ENCODE measurements around the gene PNPLA2. TPM values are rescaled to one million over a fixed set of nuclear protein-coding genes. Genes with fewer than 3 reads are reported as not detected.

Gene PNPLA2
- total RNA-seq, 1 experiment from 2014 or later = 40.2 TPM

- Histone ChIP-seq H4K20me1 (ENCODE audit: low read length) (no peaks in the 10 kb centered on the region), H3F3A (ENCODE audit: low read length, unreplicated experiment) (no peaks in the 10 kb centered on the region), H3K27me3 (ENCODE audit: low read length) (no peaks in the 10 kb centered on the region), H3K79me2 (ENCODE audit: low read length) (no peaks in the 10 kb centered on the region), H3K4me2 (ENCODE audit: low read length) (no peak overlapping the region), H3K27ac (ENCODE audit: low read length) (no peak overlapping the region), H3K36me3 (ENCODE audit: low read depth, low read length) (no peaks in the 10 kb centered on the region), H3K4me3 (ENCODE audit: low read length) (no peak overlapping the region), H3K4me1 (ENCODE audit: insufficient read depth, low read length) (no peaks in the 10 kb centered on the region), H3K9ac (ENCODE audit: low read length) (no peak overlapping the region), H3K9me3 (ENCODE audit: low read length) (no peaks in the 10 kb centered on the region), H3K9me2 (replicated peaks; ENCODE audit: low read length) (no peaks in the 10 kb centered on the region), H2AFZ (ENCODE audit: low read length) (no peak overlapping the region)
- DNase-seq (no peak), ATAC-seq (no peak)
- intact Hi-C loops (cut with micrococcal nuclease) = no loop called here
- POLR2A ChIA-PET (ENCODE audit: unreplicated experiment) = no interaction called here
- BruUV-seq (replicated peaks) = no TSS peak
- CTCF ChIA-PET = no interaction called here
- no peak for TF ChIP-seq EZH2 (IDR thresholded peaks at IDR 0.05; ENCODE audit: low read length, unreplicated experiment)
- no peak for TF ChIP-seq EZH2phosphoT487 (IDR thresholded peaks at IDR 0.05; ENCODE audit: borderline replicate concordance, low read length)
- TF ChIP-seq, protein P1, sequence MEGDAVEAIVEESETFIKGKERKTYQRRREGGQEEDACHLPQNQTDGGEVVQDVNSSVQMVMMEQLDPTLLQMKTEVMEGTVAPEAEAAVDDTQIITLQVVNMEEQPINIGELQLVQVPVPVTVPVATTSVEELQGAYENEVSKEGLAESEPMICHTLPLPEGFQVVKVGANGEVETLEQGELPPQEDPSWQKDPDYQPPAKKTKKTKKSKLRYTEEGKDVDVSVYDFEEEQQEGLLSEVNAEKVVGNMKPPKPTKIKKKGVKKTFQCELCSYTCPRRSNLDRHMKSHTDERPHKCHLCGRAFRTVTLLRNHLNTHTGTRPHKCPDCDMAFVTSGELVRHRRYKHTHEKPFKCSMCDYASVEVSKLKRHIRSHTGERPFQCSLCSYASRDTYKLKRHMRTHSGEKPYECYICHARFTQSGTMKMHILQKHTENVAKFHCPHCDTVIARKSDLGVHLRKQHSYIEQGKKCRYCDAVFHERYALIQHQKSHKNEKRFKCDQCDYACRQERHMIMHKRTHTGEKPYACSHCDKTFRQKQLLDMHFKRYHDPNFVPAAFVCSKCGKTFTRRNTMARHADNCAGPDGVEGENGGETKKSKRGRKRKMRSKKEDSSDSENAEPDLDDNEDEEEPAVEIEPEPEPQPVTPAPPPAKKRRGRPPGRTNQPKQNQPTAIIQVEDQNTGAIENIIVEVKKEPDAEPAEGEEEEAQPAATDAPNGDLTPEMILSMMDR (conservative IDR thresholded peaks at IDR 0.05; ENCODE audit: low read depth, low read length) = no peak
Measured at GRCh38 chr11:871472-871871, 52.8 kb downstream of the PNPLA2 start.

DNA sequence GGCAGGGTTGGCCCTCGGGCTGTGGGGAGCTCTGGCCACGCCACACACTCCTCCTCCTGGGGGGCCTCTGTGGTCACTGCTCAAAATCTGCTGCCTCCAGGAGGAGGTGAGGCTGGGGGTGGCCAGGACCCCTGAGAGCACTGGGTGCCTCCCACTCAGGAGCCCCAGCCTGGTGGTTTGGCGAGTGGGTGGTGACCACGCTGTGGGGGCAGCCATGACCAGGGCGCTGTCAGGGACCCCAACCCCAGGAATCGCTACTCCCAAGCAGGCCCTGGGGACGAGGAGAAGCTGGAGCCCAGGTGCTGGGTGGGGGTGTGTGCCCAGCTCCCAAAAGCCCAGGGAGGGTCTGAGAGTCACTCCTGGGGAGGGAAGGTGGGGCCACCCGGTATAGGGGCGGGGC is 54.1 kb downstream of the PNPLA2 start:
- Histone ChIP-seq H3K9me2 (replicated peaks; ENCODE audit: low read length) (no peaks in the 10 kb centered on the region), H3K27ac (ENCODE audit: low read length) (no peak overlapping the region), H3F3A (ENCODE audit: low read length, unreplicated experiment) (no peaks in the 10 kb centered on the region), H4K20me1 (ENCODE audit: low read length) (no peaks in the 10 kb centered on the region), H3K4me3 (ENCODE audit: low read length) (no peak overlapping the region), H3K9me3 (ENCODE audit: low read length) (no peaks in the 10 kb centered on the region), H3K27me3 (ENCODE audit: low read length) (no peaks in the 10 kb centered on the region), H3K36me3 (ENCODE audit: low read depth, low read length) (no peaks in the 10 kb centered on the region), H3K79me2 (ENCODE audit: low read length) (no peaks in the 10 kb centered on the region), H3K4me1 (ENCODE audit: insufficient read depth, low read length) (no peaks in the 10 kb centered on the region), H3K9ac (ENCODE audit: low read length) (no peak overlapping the region), H2AFZ (ENCODE audit: low read length) (no peak overlapping the region), H3K4me2 (ENCODE audit: low read length) (no peak overlapping the region)
- intact Hi-C loops (cut with micrococcal nuclease) = no loop called here
- ATAC-seq (no peak), DNase-seq (no peak)
- ChIA-PET POLR2A (ENCODE audit: unreplicated experiment) (no interaction called here), CTCF (no interaction called here)
- BruUV-seq (replicated peaks) = no TSS peak
- TF ChIP-seq, protein P1 (conservative IDR thresholded peaks at IDR 0.05; ENCODE audit: low read depth, low read length) = no peak
- TF ChIP-seq EZH2phosphoT487 (IDR thresholded peaks at IDR 0.05; ENCODE audit: borderline replicate concordance, low read length) = no peak
- no peak for TF ChIP-seq EZH2 (IDR thresholded peaks at IDR 0.05; ENCODE audit: low read length, unreplicated experiment)

DNA sequence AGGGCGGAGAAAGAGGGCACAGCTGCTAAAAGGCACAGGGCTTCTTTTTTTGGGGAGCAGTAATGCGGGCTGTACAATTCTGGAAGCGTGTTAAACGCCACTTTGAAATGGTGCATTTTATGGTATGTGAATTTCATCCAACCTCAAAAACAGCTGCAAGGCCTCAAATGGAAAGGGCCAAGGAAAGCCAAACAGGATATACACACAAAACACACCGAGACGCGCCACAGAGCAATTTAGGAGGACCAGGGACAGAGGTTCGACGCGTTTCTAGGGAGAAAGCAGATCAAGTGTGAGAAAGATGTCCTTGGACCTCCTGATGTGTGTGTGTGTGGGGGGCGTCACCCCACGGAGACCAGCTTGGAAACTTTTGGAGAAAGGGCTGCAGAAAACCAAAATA is 55.0 kb downstream of the PNPLA2 start:
- CTCF ChIA-PET = no interaction called here

More for the DNA sequence above, 55.0 kb downstream of the PNPLA2 start:
- Histone ChIP-seq H3K27ac (ENCODE audit: low read length) (no peak overlapping the region), H2AFZ (ENCODE audit: low read length) (no peak overlapping the region), H3K9ac (ENCODE audit: low read length) (no peak overlapping the region), H3K9me3 (ENCODE audit: low read length) (no peaks in the 10 kb centered on the region), H3K9me2 (replicated peaks; ENCODE audit: low read length) (no peaks in the 10 kb centered on the region), H3F3A (ENCODE audit: low read length, unreplicated experiment) (no peaks in the 10 kb centered on the region), H3K4me3 (ENCODE audit: low read length) (no peak overlapping the region), H3K36me3 (ENCODE audit: low read depth, low read length) (no peaks in the 10 kb centered on the region), H3K27me3 (ENCODE audit: low read length) (no peaks in the 10 kb centered on the region), H3K79me2 (ENCODE audit: low read length) (no peaks in the 10 kb centered on the region), H3K4me1 (ENCODE audit: insufficient read depth, low read length) (no peaks in the 10 kb centered on the region), H4K20me1 (ENCODE audit: low read length) (no peaks in the 10 kb centered on the region), H3K4me2 (ENCODE audit: low read length) (no peak overlapping the region)
- DNase-seq (no peak), ATAC-seq (no peak)
- POLR2A ChIA-PET (ENCODE audit: unreplicated experiment) = no interaction called here
- intact Hi-C loops (cut with micrococcal nuclease) = no loop called here
- no peak for TF ChIP-seq EZH2 (IDR thresholded peaks at IDR 0.05; ENCODE audit: low read length, unreplicated experiment)
- TF ChIP-seq, protein P1 (conservative IDR thresholded peaks at IDR 0.05; ENCODE audit: low read depth, low read length) = no peak
- TF ChIP-seq EZH2phosphoT487 (IDR thresholded peaks at IDR 0.05; ENCODE audit: borderline replicate concordance, low read length) = no peak
- no TSS peak for BruUV-seq (replicated peaks)

Other genes with a start within 250 kb of the PNPLA2 start
- gene PHRF1, start 242.4 kb upstream of the PNPLA2 start, total RNA-seq (2014; rRNA removed) = 41.4 and 52.4 TPM in 2 replicates
- gene IRF7, start 203.0 kb upstream of the PNPLA2 start, total RNA-seq (2014; rRNA removed) = 80.8 and 95.7 TPM in 2 replicates
- not detected in 2 replicates for gene CDHR5, start 194.0 kb upstream of the PNPLA2 start, total RNA-seq (2014; rRNA removed)
- 2.2 TPM in 1 of 2 replicates, not detected in the other for gene SCT, start 191.7 kb upstream of the PNPLA2 start, total RNA-seq (2014; rRNA removed)
- gene DRD4, start 181.6 kb upstream of the PNPLA2 start, total RNA-seq (2014; rRNA removed) = 0.11 TPM in 1 of 2 replicates, not detected in the other
- 31.9 and 42.8 TPM in 2 replicates for gene DEAF1, start 123.7 kb upstream of the PNPLA2 start, total RNA-seq (2014; rRNA removed)
- gene TMEM80, start 123.1 kb upstream of the PNPLA2 start, total RNA-seq (2014; rRNA removed) = 10.8 and 16.2 TPM in 2 replicates
- gene EPS8L2, start 112.7 kb upstream of the PNPLA2 start, total RNA-seq (2014; rRNA removed) = 127 and 200 TPM in 2 replicates
- gene TALDO1, start 71.5 kb upstream of the PNPLA2 start, total RNA-seq (2014; rRNA removed) = 287 and 326 TPM in 2 replicates
- 38.9 and 39.7 TPM in 2 replicates for gene GATD1, start 41.4 kb upstream of the PNPLA2 start, total RNA-seq (2014; rRNA removed)
- gene CEND1, start 28.8 kb upstream of the PNPLA2 start, total RNA-seq (2014; rRNA removed) = not detected in 2 replicates
- gene SLC25A22, start 20.6 kb upstream of the PNPLA2 start, total RNA-seq (2014; rRNA removed) = 32.7 and 42.3 TPM in 2 replicates
- gene PIDD1, start 13.7 kb upstream of the PNPLA2 start, total RNA-seq (2014; rRNA removed) = 11.7 and 14.9 TPM in 2 replicates
- 897 and 964 TPM in 2 replicates for gene RPLP2, start 8.9 kb upstream of the PNPLA2 start, total RNA-seq (2014; rRNA removed)
- 10.6 and 19.8 TPM in 2 replicates for gene CRACR2B, start 9.0 kb downstream of the PNPLA2 start, total RNA-seq (2014; rRNA removed)
- 469 and 490 TPM in 2 replicates for gene CD151, start 14.0 kb downstream of the PNPLA2 start, total RNA-seq (2014; rRNA removed)
- gene POLR2L, start 23.6 kb downstream of the PNPLA2 start, total RNA-seq (2014; rRNA removed) = 661 and 1,148 TPM in 2 replicates
- 121 and 138 TPM in 2 replicates for gene TSPAN4, start 23.9 kb downstream of the PNPLA2 start, total RNA-seq (2014; rRNA removed)
- gene CHID1, start 91.9 kb downstream of the PNPLA2 start, total RNA-seq (2014; rRNA removed) = 70.2 and 116 TPM in 2 replicates
- gene AP2A2, start 107.0 kb downstream of the PNPLA2 start, total RNA-seq (2014; rRNA removed) = 29.6 and 42.8 TPM in 2 replicates
- 0.18 and 0.23 TPM in 2 replicates for gene MUC6, start 217.8 kb downstream of the PNPLA2 start, total RNA-seq (2014; rRNA removed)

Data from PC-3 (cell line).